NAMALWA (cell line): ENCODE measurements around the gene CCDC43.
"Not testable (repeated sequence)": the region's sequence is repeated elsewhere in the genome, so short reads cannot be mapped to it uniquely, and the experiment has no call there.

Experiments
- DNase-seq: peaks from one replicate; pipeline ENCODE4 v3.0.0-alpha.2; 2015; ENCODE audit warnings: low spot score

CCDC43 gene

GRCh38 chr17:44672479-44673093 is 17.0 kb downstream of the CCDC43 start:
- peak; percentile 57 for DNase-seq

GRCh38 chr17:44666006-44666405 is 23.6 kb downstream of the CCDC43 start:
- no peak for DNase-seq

GRCh38 chr17:44664867-44665266 is 24.7 kb downstream of the CCDC43 start:
- no peak for DNase-seq

GRCh38 chr17:44663095-44663494 is 26.5 kb downstream of the CCDC43 start:
- no peak for DNase-seq

GRCh38 chr17:44661835-44662234 is 27.7 kb downstream of the CCDC43 start:
- no peak for DNase-seq

GRCh38 chr17:44655983-44656710 is 33.4 kb downstream of the CCDC43 start, which contains the start of gene MEIOC:
Gene MEIOC (plus strand): TSS chr17:44656468. CDS start chr17:44656614, 146 bp downstream.
- DNase-seq: peak; percentile 78

- no peak for DNase-seq
Observed at GRCh38 chr17:44653954-44654353, 35.6 kb downstream of the CCDC43 start.

GRCh38 chr17:44653384-44653783 is 36.2 kb downstream of the CCDC43 start:
- DNase-seq: no peak

GRCh38 chr17:44652727-44653126 is 36.8 kb downstream of the CCDC43 start:
- DNase-seq: no peak

GRCh38 chr17:44651228-44651627 is 38.3 kb downstream of the CCDC43 start:
- no peak for DNase-seq

GRCh38 chr17:44648963-44649362 is 40.6 kb downstream of the CCDC43 start:
- no peak for DNase-seq

GRCh38 chr17:44647736-44648135 is 41.8 kb downstream of the CCDC43 start:
- DNase-seq: no peak

GRCh38 chr17:44646280-44646679 is 43.3 kb downstream of the CCDC43 start:
- no peak for DNase-seq

- no peak for DNase-seq
Observed at GRCh38 chr17:44645341-44645740, 44.2 kb downstream of the CCDC43 start.

- no peak for DNase-seq
Observed at GRCh38 chr17:44642834-44643233, 46.7 kb downstream of the CCDC43 start.

- no peak for DNase-seq
Observed at GRCh38 chr17:44637066-44637465, 52.5 kb downstream of the CCDC43 start.

- DNase-seq: peak; percentile 59
Observed at GRCh38 chr17:44636562-44636961, 53.0 kb downstream of the CCDC43 start.

- not testable (repeated sequence) for DNase-seq
Observed at GRCh38 chr17:44634401-44634800, 55.2 kb downstream of the CCDC43 start.

GRCh38 chr17:44633998-44634397 is 55.6 kb downstream of the CCDC43 start:
- DNase-seq: no peak

- no peak for DNase-seq
Observed at GRCh38 chr17:44630703-44631102, 58.9 kb downstream of the CCDC43 start.

GRCh38 chr17:44629314-44629713 is 60.3 kb downstream of the CCDC43 start:
- DNase-seq: no peak

GRCh38 chr17:44628243-44629188 is 61.1 kb downstream of the CCDC43 start:
- DNase-seq: peak; percentile 76
